ENCODE results near the gene AMBRA1.
A peak's percentile ranks its signal among the peaks of the same experiment; 100 is the strongest.

GRCh38 chr11:46529095-46529905 lies 64.5 kb downstream of the AMBRA1 start:
- TF ChIP-seq RAD21 (conservative IDR thresholded peaks at IDR 0.05 in 1 of 2, IDR thresholded peaks at IDR 0.05 in 1 of 2): peak; percentile 46 to 55; a peak in 4 of 5 replicates
- TF ChIP-seq CTCF (IDR thresholded peaks at IDR 0.05): peak; percentile 67
- no peak for TF ChIP-seq PBX3 (IDR thresholded peaks at IDR 0.05)
- no peak for TF ChIP-seq RFX5 (IDR thresholded peaks at IDR 0.05)
- TF ChIP-seq MYC (IDR thresholded peaks at IDR 0.05; ENCODE audit: borderline replicate concordance, low read length): no peak
- TF ChIP-seq POLR2A (IDR thresholded peaks at IDR 0.05; ENCODE audit: low read length): no peak
- no peak for TF ChIP-seq JUN (IDR thresholded peaks at IDR 0.05)
- TF ChIP-seq NR3C1 (IDR thresholded peaks at IDR 0.05): no peak
- no peak for TF ChIP-seq REST (IDR thresholded peaks at IDR 0.05)
- no peak for TF ChIP-seq EP300 (IDR thresholded peaks at IDR 0.05)
- TF ChIP-seq MAX (IDR thresholded peaks at IDR 0.05): no peak
- TF ChIP-seq SMC3 (IDR thresholded peaks at IDR 0.05): peak; percentile 66
- TF ChIP-seq RARB (CRISPR knock-in tag; IDR thresholded peaks at IDR 0.05): no peak
- TF ChIP-seq MAZ (IDR thresholded peaks at IDR 0.05; ENCODE audit: borderline replicate concordance, low read depth, low read length): no peak

Data from A549 (cell line).